AG09309 (cell line): ENCODE data around the gene MRPS31.

ENCODE experiments used
- DNase-seq: peaks from one replicate; pipeline ENCODE4 v3.0.0-alpha.2; 2010; ENCODE audit warnings: low read depth
- H3K4me3 ChIP-seq: 2 replicates; pipeline ENCODE4 v1.5.1; 2011; ENCODE audit warnings: mild to moderate bottlenecking, low read depth, low read length, moderate library complexity; ENCODE audit not compliant: control insufficient read depth
- TF ChIP-seq, protein P1 (sequence below): IDR thresholded peaks from 2 replicates; pipeline ENCODE4 v1.5.1; 2011; ENCODE audit warnings: mild to moderate bottlenecking, low read depth, low read length, inconsistent platforms; ENCODE audit not compliant: insufficient read depth, control insufficient read depth; ENCODE audit errors: missing control alignments

MRPS31 gene

GRCh38 chr13:40688781-40689180 is 82.2 kb downstream of the MRPS31 start:
- no peak overlapping the region for H3K4me3 ChIP-seq
- TF ChIP-seq, protein P1, sequence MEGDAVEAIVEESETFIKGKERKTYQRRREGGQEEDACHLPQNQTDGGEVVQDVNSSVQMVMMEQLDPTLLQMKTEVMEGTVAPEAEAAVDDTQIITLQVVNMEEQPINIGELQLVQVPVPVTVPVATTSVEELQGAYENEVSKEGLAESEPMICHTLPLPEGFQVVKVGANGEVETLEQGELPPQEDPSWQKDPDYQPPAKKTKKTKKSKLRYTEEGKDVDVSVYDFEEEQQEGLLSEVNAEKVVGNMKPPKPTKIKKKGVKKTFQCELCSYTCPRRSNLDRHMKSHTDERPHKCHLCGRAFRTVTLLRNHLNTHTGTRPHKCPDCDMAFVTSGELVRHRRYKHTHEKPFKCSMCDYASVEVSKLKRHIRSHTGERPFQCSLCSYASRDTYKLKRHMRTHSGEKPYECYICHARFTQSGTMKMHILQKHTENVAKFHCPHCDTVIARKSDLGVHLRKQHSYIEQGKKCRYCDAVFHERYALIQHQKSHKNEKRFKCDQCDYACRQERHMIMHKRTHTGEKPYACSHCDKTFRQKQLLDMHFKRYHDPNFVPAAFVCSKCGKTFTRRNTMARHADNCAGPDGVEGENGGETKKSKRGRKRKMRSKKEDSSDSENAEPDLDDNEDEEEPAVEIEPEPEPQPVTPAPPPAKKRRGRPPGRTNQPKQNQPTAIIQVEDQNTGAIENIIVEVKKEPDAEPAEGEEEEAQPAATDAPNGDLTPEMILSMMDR: no peak
- no peak for DNase-seq

- TF ChIP-seq, protein P1: no peak
- H3K4me3 ChIP-seq: no peak overlapping the region
- no peak for DNase-seq
Observed at GRCh38 chr13:40682449-40683240, 88.3 kb downstream of the MRPS31 start.

DNA sequence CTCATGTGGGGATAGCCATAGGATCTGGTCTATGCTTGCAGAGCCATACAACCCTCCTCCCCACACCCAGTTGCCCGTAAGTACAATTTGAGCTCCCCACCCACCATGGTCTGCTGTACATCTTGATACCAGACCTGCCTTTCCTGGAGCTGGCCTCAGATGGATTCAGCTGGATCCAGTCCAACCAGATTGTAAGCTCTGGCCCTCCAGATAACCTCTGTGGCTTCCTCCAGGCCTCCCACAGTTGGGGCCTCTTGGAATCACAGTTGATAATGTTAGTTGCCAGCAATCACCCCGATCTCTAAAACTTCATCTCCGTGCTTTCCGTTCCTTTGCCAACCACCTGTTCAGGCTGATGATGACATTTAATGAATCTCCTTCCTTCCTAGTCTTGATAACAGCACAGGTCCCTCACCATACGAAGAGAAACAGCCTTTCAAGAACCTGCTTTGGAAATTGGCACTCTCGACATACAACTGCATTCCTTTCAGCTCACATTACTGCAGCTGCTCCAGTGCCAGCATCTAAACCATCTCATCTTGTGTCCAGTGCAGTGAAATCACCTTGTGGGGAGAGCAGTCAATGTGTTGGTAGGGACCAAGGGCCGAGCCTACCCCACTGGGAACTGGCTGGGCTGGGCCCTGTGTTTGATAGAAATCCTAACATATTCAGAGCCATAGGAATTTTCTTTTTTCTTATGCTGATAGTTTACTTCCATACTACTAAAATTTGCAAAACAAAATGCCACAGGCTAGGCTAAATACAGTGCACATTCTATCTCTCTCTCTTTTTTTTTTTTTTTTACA is 89.4 kb downstream of the MRPS31 start:
- no peak for DNase-seq
- TF ChIP-seq, protein P1: no peak
- no peak overlapping the region for H3K4me3 ChIP-seq

DNA sequence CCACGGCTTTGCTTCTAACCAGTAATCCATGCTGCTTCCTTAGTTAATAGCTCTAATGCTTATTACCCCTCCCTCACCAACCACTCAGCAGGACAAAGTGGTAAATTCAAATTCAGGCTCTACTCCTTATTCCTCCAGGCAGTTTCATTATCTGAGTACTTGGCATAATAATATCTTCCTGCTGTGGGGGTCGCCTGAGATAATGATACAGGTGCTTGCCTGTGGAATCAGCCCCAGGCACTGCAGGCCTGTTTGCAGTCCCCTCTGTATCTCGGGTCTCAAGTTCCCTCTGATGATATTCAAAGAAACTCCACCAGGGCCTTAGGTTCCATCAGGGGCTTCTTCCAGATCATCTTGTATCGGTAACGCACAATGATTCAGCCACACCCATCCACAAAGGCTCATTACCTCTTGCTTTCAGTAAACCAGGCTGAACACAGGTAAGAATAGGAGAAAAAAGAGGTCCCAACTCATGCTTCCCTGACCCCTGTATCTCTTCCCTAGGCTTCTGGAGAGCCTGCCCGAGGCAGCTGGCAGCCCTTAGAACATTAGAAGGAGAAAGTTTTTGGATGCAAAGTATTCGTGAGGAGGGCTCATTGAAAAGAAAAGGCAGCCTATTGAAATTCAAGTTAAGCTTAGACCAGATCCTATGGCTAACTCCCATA is 90.2 kb downstream of the MRPS31 start:
- no peak overlapping the region for H3K4me3 ChIP-seq
- TF ChIP-seq, protein P1: no peak
- DNase-seq: no peak

GRCh38 chr13:40679480-40679985 is 91.5 kb downstream of the MRPS31 start:
- no peak for DNase-seq
- TF ChIP-seq, protein P1: no peak
- H3K4me3 ChIP-seq: no peak overlapping the region
